Measurements from ENCODE around the gene AP2A1.

DNA sequence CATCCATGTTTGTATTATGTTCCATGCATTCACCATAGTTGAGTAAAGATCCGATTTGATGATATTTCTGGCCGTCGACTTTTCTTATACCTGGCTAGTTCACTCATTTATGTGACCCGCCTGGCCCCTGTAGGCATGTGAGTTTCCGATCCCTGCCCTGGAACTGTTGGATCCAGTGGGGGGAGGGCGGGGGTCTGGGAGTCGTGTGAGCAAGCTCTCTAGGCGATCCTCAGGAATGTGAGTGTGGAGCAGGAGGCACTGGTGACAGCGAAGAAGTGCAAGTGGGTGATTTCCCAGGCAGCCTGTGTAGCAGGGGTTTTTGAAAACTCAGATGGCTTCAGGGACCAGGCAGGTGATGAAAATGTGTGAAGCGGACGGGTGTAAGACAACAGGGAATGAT is 73.5 kb downstream of the AP2A1 start:
- TF ChIP-seq SRSF9 (IDR thresholded peaks at IDR 0.05; ENCODE audit: borderline replicate concordance, insufficient read depth, low read depth, low read length, poor library complexity, severe bottlenecking) (no peak), MTF1 (CRISPR knock-in tag; IDR thresholded peaks at IDR 0.05) (no peak), NFIC (IDR thresholded peaks at IDR 0.05; ENCODE audit: low read length) (no peak), ZNF615 (CRISPR knock-in tag; IDR thresholded peaks at IDR 0.05; ENCODE audit: borderline replicate concordance) (no peak), EEA1 (CRISPR knock-in tag; IDR thresholded peaks at IDR 0.05; ENCODE audit: borderline replicate concordance) (no peak)
